Measurements from ENCODE around the gene SVOP.
A peak's percentile ranks its signal among the peaks of the same experiment; 100 is the strongest.
"Not testable (repeated sequence)": the region's sequence is repeated elsewhere in the genome, so short reads cannot be mapped to it uniquely, and the experiment has no call there.

SVOP gene

GRCh38 chr12:109053382-109054123 lies 32.7 kb upstream of the SVOP start:
- Histone ChIP-seq H3K27me3 (ENCODE audit: control insufficient read depth, insufficient read depth, low read length) (no peaks in the 10 kb centered on the region), H3K27ac (ENCODE audit: low read depth, low read length) (no peak overlapping the region), H3K9ac (ENCODE audit: low read length) (peak overlapping the region; percentile 76), H3K9me3 (ENCODE audit: control insufficient read depth, insufficient read depth, low read depth, low read length) (no peaks in the 10 kb centered on the region), H3K36me3 (ENCODE audit: control insufficient read depth, insufficient read depth, low read length) (no peaks in the 10 kb centered on the region), H3K4me3 (ENCODE audit: low read depth, low read length) (peak overlapping the region; percentile 99), H3K4me1 (ENCODE audit: control insufficient read depth, insufficient read depth, low read length) (no peaks in the 10 kb centered on the region)

DNA sequence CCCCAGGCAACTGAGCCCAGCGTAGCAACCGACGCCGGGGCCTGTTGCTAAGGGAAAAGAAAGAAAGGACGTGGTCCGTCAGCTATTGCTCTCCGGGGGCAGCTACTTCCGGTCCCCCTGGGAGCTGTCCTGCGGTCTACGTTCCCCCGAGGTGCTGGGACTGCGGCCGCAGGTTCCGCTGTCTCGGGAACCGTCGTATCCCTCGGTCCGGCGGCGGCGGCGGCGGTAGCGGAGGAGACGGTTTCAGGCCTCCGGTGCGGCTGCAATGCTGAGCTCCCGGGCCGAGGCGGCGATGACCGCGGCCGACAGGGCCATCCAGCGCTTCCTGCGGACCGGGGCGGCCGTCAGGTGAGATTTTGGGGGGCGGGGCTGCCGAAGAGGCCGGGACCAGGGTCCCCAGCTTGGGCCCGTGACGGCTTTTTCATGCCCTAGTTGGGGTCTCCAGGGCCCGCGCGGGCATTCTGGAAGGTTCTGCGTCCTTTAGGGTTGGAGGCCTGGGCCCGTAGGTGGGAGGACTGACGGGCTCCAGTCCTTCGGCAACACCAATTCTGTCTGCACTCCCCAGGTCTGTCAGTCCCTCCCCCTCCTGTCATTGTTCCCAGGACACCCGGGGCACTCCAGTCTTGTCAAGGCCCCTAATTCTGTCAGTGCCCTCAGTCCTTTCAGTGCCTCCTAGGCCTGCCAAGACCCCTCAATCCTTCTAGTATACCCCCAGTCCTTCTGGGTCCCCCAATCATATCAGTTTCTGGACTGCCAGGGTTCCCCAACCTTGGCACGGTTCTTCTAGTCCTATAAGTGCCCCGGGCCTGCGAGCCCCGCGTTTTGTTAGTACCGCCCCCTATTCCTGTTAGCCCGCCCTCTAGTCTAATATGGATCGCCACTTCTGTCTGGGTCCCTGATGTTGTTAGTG lies 31.8 kb upstream of the SVOP start, which contains the start of gene USP30:
Gene USP30, plus strand, starts transcription at position 163 of the 910 bp plus-strand sequence. Its CDS starts 103 bp downstream, at position 266.
- peak within 1 kb of the TSS; percentile 42; the same call in 1 of the 2 replicates for H3K27ac ChIP-seq (ENCODE audit: low read depth, low read length)

DNA sequence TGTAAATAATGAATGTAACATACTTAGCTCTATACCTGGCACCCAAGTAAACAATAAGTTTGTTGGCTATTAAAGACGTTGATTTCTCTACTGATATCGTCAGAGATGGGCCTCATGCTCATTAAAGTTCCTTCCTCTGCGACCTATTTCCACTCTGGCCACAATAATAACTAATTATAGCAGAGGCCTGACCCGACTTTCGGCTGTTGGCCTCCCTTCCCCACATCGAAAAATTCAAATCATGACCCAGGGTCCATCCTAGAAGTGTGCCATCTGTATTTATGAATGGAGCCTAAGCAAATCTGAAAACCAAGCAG lies 31.2 kb upstream of the SVOP start:
- H3K4me1 ChIP-seq (ENCODE audit: control insufficient read depth, insufficient read depth, low read length), result no peaks in the 10 kb centered on the region
- H3K36me3 ChIP-seq (ENCODE audit: control insufficient read depth, insufficient read depth, low read length), result no peaks in the 10 kb centered on the region
- H3K27ac ChIP-seq (ENCODE audit: low read depth, low read length), result no peak overlapping the region
- no peaks in the 10 kb centered on the region for H3K27me3 ChIP-seq (ENCODE audit: control insufficient read depth, insufficient read depth, low read length)
- peak overlapping the region; percentile 99 for H3K4me3 ChIP-seq (ENCODE audit: low read depth, low read length)
- H3K9ac ChIP-seq (ENCODE audit: low read length), result no peak overlapping the region
- H3K9me3 ChIP-seq (ENCODE audit: control insufficient read depth, insufficient read depth, low read depth, low read length), result no peaks in the 10 kb centered on the region

More for the DNA sequence above, 31.8 kb upstream of the SVOP start, which contains the start of gene USP30:
- H3K4me3 ChIP-seq (ENCODE audit: low read depth, low read length), result peak within 1 kb of the TSS; percentile 99
- H3K9me3 ChIP-seq (ENCODE audit: control insufficient read depth, insufficient read depth, low read depth, low read length), result no peaks in the 10 kb centered on the region
- peak within 1 kb of the TSS; percentile 76 for H3K9ac ChIP-seq (ENCODE audit: low read length)
- H3K27me3 ChIP-seq (ENCODE audit: control insufficient read depth, insufficient read depth, low read length), result no peaks in the 10 kb centered on the region
- no peaks in the 10 kb centered on the region for H3K36me3 ChIP-seq (ENCODE audit: control insufficient read depth, insufficient read depth, low read length)
- no peaks in the 10 kb centered on the region for H3K4me1 ChIP-seq (ENCODE audit: control insufficient read depth, insufficient read depth, low read length)

DNA sequence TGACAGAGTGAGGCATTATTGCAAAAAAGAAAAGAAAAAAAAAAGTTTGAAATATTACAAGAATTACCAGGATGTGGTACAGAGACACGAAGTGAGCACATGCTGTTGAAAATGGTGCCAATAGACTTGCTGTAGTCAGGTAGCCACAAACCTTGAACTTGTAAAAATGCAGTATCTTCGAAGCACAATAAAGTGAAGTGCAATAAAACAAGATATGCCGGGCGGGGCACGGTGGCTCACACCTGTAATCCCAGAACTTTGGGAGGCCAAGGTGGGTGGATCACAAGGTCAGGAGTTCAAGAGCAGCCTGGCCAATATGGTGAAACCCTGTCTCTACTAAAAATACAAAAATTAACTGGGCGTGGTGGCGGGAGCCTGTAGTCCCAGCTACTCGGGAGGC lies 28.9 kb upstream of the SVOP start:
- not testable (repeated sequence) for H3K27me3 ChIP-seq (ENCODE audit: control insufficient read depth, insufficient read depth, low read length); H3K4me1 ChIP-seq (ENCODE audit: control insufficient read depth, insufficient read depth, low read length); H3K27ac ChIP-seq (ENCODE audit: low read depth, low read length); H3K36me3 ChIP-seq (ENCODE audit: control insufficient read depth, insufficient read depth, low read length); H3K9me3 ChIP-seq (ENCODE audit: control insufficient read depth, insufficient read depth, low read depth, low read length); H3K9ac ChIP-seq (ENCODE audit: low read length); H3K4me3 ChIP-seq (ENCODE audit: low read depth, low read length)

GRCh38 chr12:109048706-109049105 lies 27.8 kb upstream of the SVOP start:
- H3K27ac ChIP-seq (ENCODE audit: low read depth, low read length); H3K4me3 ChIP-seq (ENCODE audit: low read depth, low read length); H3K27me3 ChIP-seq (ENCODE audit: control insufficient read depth, insufficient read depth, low read length); H3K4me1 ChIP-seq (ENCODE audit: control insufficient read depth, insufficient read depth, low read length); H3K9ac ChIP-seq (ENCODE audit: low read length); H3K36me3 ChIP-seq (ENCODE audit: control insufficient read depth, insufficient read depth, low read length); H3K9me3 ChIP-seq (ENCODE audit: control insufficient read depth, insufficient read depth, low read depth, low read length): not testable (repeated sequence)

DNA sequence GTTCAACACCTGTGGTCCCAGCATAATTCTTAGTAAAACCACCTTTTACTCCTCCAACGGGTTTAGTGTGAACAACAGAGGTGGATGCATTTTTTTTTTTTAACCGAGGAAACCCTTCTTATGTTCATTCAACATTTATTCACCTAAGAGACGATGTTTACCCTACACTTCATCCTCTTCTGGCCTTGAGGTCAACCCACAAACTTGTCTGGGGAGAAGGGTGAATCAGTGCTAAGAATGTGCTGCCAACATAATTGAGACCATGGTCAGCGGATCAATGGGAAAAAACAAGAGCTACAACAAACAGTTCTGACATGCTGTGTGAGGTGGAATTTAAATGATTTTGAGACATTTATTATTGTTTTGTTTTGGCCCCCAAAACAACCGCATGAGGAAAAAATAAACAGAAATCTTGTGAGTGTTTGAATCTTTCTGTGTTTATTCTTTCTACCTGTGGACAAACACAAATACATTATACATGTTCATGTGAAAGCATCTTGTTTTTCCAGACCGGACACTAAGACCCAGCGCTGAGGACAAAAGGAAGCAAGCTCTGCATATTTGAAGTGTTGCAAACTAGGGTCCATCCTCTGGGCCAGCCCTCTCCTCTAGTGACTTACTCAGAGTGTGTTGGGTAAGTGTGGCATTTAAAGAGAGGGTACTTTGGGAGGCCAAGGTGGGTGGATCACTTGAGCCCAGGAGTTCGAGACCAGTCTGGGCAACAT lies 26.4 kb upstream of the SVOP start:
- Histone ChIP-seq H3K36me3 (ENCODE audit: control insufficient read depth, insufficient read depth, low read length) (no peaks in the 10 kb centered on the region), H3K9ac (ENCODE audit: low read length) (no peak overlapping the region), H3K27me3 (ENCODE audit: control insufficient read depth, insufficient read depth, low read length) (peaks cover 5% of the 10 kb centered on the region; the same call in 1 of the 2 replicates), H3K4me1 (ENCODE audit: control insufficient read depth, insufficient read depth, low read length) (no peaks in the 10 kb centered on the region), H3K27ac (ENCODE audit: low read depth, low read length) (no peak overlapping the region), H3K4me3 (ENCODE audit: low read depth, low read length) (no peak overlapping the region), H3K9me3 (ENCODE audit: control insufficient read depth, insufficient read depth, low read depth, low read length) (no peaks in the 10 kb centered on the region)

DNA sequence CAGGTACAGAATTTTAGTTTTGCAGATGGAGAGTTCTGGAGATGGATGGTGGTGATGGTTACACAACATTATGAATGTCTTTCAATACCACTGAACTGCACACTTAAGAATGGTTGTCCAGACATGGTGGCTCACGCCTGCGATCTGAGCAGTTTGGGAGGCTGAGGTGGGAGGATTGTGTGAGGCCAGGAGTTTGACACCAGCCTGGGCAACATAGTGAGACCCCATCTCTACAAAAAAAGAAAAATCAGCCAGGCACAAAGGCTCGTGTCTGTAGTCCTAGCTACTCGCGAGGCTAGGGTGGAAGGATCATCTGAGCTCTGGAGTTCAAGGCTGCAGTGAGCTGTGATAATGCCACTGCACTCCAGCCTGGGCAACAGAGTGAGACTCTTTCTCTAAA lies 23.4 kb upstream of the SVOP start:
- Histone ChIP-seq H3K4me3 (ENCODE audit: low read depth, low read length) (no peak overlapping the region), H3K27ac (ENCODE audit: low read depth, low read length) (no peak overlapping the region), H3K4me1 (ENCODE audit: control insufficient read depth, insufficient read depth, low read length) (no peaks in the 10 kb centered on the region), H3K9me3 (ENCODE audit: control insufficient read depth, insufficient read depth, low read depth, low read length) (peaks cover 8% of the 10 kb centered on the region), H3K27me3 (ENCODE audit: control insufficient read depth, insufficient read depth, low read length) (peaks cover 5% of the 10 kb centered on the region; the same call in 1 of the 2 replicates), H3K9ac (ENCODE audit: low read length) (no peak overlapping the region), H3K36me3 (ENCODE audit: control insufficient read depth, insufficient read depth, low read length) (no peaks in the 10 kb centered on the region)

DNA sequence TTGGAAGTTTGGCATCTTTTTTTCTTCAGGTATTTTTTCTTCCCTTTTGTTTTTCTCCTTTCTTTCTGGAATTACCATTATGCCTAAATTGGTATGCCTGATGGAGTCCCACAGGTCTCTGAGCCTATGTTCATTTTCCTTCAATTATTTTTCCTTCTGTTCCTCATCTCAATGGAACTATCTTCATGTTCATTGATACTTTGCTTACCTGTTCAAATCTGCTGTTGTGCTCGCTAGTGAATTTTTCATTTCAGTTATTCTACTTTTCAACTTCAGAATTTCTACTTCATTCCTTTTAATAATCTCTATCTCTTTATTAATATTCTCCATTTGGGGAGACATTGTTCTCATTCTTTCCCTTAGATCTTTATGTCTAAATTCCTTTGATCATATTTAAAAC lies 16.1 kb upstream of the SVOP start:
- Histone ChIP-seq H3K9me3 (ENCODE audit: control insufficient read depth, insufficient read depth, low read depth, low read length) (peaks cover 8% of the 10 kb centered on the region), H3K27ac (ENCODE audit: low read depth, low read length) (no peak overlapping the region), H3K9ac (ENCODE audit: low read length) (no peak overlapping the region), H3K4me1 (ENCODE audit: control insufficient read depth, insufficient read depth, low read length) (no peaks in the 10 kb centered on the region), H3K27me3 (ENCODE audit: control insufficient read depth, insufficient read depth, low read length) (no peaks in the 10 kb centered on the region), H3K4me3 (ENCODE audit: low read depth, low read length) (no peak overlapping the region), H3K36me3 (ENCODE audit: control insufficient read depth, insufficient read depth, low read length) (no peaks in the 10 kb centered on the region)

DNA sequence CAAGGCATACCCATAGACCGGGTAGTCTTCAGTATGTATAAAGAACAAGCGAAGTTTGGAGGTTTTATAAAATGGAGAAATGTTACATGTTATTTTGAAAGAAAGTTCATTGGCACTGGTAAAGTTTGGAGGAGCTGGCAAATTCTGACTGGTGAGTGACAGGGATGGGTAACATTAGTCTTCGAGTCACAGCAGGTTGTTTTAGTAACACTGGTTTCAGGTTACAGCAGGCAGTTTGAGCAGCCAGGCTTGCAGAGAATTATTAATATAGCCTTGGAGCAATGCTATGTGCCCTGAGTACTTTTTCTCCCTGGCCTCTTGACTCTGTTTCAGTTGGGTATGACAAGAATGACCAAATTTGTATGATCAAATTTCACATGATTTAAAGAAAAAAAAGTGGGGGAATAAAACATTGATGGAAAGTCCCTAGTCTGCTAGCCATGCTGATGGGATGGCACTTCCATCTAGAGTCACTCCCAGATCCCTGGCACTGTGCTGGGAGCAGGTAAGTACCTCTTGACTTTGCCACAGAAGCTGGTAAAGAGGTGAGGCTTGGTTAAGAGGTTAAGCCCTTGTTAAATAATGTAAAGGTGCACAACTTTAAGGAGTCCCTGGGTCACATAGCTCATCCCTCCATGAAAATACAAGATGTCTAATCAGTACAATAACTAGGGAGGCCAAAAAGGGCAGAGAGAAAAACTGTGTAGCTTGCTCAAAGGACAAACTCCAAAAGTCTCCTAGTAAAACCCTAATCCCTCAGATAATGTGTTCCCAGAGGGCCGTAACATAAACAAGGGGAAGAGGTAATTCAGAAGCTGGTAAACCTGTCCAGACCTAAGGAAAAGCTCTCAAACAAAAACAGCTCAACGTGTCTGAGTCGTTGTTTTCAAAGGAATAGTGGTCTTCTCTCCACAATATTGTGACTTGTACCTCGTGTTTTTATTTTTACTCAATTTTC lies 12.7 kb upstream of the SVOP start:
- Histone ChIP-seq H3K4me1 (ENCODE audit: control insufficient read depth, insufficient read depth, low read length) (no peaks in the 10 kb centered on the region), H3K27ac (ENCODE audit: low read depth, low read length) (no peak overlapping the region), H3K9ac (ENCODE audit: low read length) (no peak overlapping the region), H3K36me3 (ENCODE audit: control insufficient read depth, insufficient read depth, low read length) (no peaks in the 10 kb centered on the region), H3K9me3 (ENCODE audit: control insufficient read depth, insufficient read depth, low read depth, low read length) (peaks cover 5% of the 10 kb centered on the region), H3K27me3 (ENCODE audit: control insufficient read depth, insufficient read depth, low read length) (no peaks in the 10 kb centered on the region; the same call in 1 of the 2 replicates), H3K4me3 (ENCODE audit: low read depth, low read length) (no peak overlapping the region)

DNA sequence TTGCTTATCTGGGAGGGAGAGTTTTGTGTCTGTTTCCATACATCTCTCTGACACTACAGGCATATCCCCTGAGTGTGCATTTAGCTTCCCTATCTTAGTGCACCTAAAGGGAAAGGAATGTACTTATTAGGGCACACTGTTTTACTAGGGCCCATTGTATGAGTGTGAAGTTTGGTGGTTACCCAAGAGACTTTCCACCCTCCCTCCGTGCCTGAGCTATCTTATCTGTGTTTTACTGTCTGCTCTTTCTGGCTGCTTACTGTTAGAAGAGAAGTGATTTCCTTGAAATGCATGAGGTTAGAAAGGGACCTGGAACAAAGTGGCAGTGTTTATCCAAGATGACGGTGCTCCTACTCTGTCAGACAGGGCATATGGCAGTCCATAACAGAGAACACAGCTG lies 8.5 kb upstream of the SVOP start:
- Histone ChIP-seq H3K27ac (ENCODE audit: low read depth, low read length) (no peak overlapping the region), H3K4me3 (ENCODE audit: low read depth, low read length) (no peak overlapping the region), H3K27me3 (ENCODE audit: control insufficient read depth, insufficient read depth, low read length) (no peaks in the 10 kb centered on the region; the same call in 1 of the 2 replicates), H3K9me3 (ENCODE audit: control insufficient read depth, insufficient read depth, low read depth, low read length) (peaks cover 5% of the 10 kb centered on the region), H3K4me1 (ENCODE audit: control insufficient read depth, insufficient read depth, low read length) (no peaks in the 10 kb centered on the region), H3K9ac (ENCODE audit: low read length) (no peak overlapping the region), H3K36me3 (ENCODE audit: control insufficient read depth, insufficient read depth, low read length) (no peaks in the 10 kb centered on the region)
